HG03135 (cell line): ENCODE results near the gene MAP3K12.
"Not testable (repeated sequence)": the region's sequence is repeated elsewhere in the genome, so short reads cannot be mapped to it uniquely, and the experiment has no call there.

Experiments used
- ATAC-seq: cut with Tn5 transposase; IDR thresholded peaks from one replicate; pipeline ENCODE4 v1.9.1; 2021; ENCODE audit warnings: mild to moderate bottlenecking, moderate library complexity; ENCODE audit not compliant: unreplicated experiment

Gene MAP3K12

DNA sequence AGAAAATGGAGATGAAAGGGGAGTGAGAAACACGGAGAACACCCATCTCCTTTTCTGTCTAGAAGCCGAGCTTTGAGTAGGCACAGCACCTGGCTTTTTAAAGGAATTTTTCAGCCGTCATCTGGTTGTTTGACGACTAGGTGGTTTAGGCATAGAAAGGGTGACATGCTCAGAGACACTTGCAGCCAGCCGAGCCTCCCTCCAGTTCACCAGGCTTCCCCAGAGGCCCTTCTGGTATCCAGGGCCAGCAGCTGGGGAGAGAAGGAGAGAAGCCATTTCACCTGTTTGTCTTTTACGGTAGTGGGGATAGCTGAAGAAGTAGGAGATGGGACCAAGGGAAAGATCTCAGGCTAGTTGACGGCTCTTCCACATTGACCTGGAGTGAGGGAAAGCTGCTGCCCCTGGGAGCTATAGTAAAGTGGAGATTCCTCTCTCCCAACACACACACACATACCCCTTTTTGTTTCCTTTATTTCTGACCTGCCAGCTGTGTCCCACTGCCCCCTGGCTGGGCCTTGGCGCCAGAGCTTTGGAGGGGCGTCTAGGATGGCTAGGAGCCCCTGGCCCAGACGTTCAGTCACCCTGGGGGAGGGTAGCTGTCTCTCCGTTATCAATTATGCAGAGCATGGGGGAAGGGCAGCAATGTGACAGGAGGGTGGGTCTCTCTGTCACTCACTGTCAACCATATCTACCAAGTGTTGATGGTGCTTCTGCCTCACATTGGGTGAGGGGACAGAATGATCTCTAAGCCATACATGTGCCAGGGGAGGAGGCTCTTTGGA lies 5.5 kb downstream of the MAP3K12 start:
- no peak for ATAC-seq

- peak; percentile 90 for ATAC-seq
These were observed 6.2 kb downstream of the MAP3K12 start for GRCh38 chr12:53492830-53493609.

GRCh38 chr12:53492188-53492587 lies 7.1 kb downstream of the MAP3K12 start:
- ATAC-seq = no peak

- ATAC-seq = no peak
These were observed 9.9 kb downstream of the MAP3K12 start for GRCh38 chr12:53489242-53489864.

DNA sequence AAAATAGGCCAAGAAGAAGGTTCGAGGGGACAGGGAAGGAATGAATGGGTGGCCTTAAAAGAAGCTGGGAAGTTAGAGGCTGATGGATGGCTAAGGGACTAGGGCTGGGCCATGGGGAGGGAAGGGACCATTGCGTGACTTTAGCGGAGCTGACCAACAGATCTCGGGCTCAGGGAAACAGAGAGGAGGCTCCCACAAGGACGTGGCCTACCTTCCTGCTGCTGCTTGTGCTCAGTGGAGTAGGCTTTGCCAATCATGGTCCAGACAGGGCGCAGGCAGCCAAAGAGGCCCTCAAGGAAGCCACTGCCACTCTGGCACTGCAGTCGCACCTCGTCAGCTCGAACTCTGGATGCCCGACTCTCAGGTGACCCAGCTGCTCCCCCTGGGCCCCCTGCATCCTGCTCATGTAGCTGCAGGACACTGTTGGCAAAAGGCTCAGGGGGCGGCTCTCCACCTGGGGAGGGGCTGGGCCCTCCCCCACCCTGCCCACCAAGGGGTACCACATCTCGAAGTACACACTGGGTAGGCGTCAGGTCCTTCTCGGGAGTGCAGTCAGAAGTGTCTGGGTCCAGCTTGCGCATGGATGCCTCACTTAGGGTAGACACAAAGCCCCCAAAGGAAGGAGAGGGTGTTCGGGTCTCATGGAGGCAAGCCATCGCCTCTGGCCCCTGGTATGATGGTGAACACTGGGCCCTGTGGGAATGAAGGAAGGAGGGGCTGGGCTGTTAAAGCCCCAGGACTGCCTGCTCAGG lies 12.3 kb downstream of the MAP3K12 start:
- ATAC-seq = no peak

- ATAC-seq = no peak
These were observed 13.1 kb downstream of the MAP3K12 start for GRCh38 chr12:53485955-53486735.

- no peak for ATAC-seq
These were observed 14.3 kb downstream of the MAP3K12 start for GRCh38 chr12:53484686-53485575.

DNA sequence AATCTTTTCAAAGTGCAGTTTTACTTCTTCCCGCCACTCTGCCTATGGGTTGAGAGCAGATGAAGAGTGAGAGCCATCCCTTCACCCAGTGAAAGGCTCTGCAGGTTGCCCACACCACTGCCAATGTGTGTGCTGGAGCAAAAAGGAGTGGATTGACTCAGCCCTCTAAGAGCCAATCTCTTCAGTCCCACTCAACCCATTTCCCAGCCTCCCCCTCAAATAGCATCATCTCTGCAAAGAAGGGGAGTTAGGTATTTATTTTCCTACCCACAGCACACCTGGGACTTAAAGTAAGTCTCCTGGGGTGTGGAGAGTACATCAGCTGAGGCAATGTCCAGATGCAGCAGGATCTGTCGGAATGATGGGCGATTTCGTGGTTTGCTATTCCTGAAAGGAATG lies 15.3 kb downstream of the MAP3K12 start:
- ATAC-seq = no peak

- no peak for ATAC-seq
These were observed 15.9 kb downstream of the MAP3K12 start for GRCh38 chr12:53483225-53483978.

- ATAC-seq = no peak
These were observed 16.6 kb downstream of the MAP3K12 start for GRCh38 chr12:53482626-53483168.

GRCh38 chr12:53481939-53482586 lies 17.2 kb downstream of the MAP3K12 start:
- ATAC-seq = no peak

- ATAC-seq = not testable (repeated sequence)
These were observed 17.8 kb downstream of the MAP3K12 start for GRCh38 chr12:53481458-53481857.

GRCh38 chr12:53480491-53481442 lies 18.5 kb downstream of the MAP3K12 start:
- ATAC-seq = no peak

DNA sequence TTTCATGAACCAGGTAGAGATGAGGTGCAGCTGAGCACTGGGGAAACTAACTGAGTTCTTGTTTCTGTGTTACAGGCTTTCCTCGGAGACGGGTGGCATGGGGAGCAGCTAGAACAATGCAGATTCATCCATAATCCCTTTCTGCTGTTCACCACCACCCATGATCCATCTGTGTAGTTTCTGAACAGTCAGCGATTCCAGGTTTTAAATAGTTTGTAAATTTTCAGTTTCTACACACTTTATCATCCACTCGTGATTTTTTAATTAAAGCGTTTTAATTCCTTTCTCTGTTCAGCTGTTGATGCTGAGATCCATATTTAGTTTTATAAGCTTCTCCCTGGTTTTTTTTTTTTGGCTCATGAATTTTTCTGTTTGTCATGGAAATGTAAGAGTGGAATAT lies 19.9 kb downstream of the MAP3K12 start:
- no peak for ATAC-seq

GRCh38 chr12:53478865-53479264 lies 20.4 kb downstream of the MAP3K12 start:
- no peak for ATAC-seq

DNA sequence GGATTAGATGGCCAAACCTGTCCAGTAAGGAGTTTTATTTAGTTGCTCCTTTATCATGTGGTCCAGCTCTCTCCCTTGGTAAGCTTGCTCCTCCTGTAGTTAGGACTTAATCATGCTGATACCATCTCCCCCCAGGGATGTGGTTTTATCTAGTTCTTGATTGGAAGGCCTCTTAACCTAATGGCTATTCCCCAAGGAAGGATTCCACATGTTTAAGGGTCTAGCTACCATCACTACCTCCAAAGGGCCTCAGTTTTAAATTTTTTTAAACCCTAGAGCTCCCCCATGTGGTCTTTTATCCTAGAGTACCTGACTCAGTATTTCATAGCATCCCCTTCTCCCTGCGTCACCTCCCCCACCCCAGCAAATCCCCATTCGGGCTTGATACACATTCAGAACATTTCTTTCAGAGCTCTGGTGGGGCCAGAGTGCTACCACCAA lies 22.5 kb downstream of the MAP3K12 start:
- no peak for ATAC-seq

DNA sequence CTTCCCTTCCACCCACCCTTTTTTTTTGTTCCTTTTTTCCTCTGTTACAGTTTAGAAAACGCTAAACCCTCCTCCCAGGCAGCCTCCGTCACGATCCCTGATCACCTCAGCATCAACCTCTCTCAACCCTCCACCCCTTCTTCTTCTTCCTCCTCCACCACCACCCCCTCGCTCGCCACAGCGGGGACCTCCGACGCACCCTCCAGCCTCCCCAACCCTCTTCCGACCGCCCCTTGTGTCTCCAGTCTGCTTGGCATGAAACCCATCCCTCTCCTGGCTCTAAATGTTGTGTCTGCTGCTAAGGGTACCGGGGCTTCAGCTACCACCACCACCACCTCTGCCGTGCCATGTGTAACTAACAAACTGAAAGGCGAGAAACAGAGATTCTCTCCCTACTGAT lies 24.4 kb downstream of the MAP3K12 start:
- ATAC-seq = no peak
